Limb (tissue), 2 donors: ENCODE measurements around the gene SLC35B1.
"Not testable (repeated sequence)": the region's sequence is repeated elsewhere in the genome, so short reads cannot be mapped to it uniquely, and the experiment has no call there.

ENCODE experiments used
- DNase-seq, 2 donors: peaks; one replicate each; pipeline ENCODE4 v3.0.0-alpha.2; 2016; ENCODE audit errors: extremely low spot score in 2 of 2

Gene SLC35B1

DNA sequence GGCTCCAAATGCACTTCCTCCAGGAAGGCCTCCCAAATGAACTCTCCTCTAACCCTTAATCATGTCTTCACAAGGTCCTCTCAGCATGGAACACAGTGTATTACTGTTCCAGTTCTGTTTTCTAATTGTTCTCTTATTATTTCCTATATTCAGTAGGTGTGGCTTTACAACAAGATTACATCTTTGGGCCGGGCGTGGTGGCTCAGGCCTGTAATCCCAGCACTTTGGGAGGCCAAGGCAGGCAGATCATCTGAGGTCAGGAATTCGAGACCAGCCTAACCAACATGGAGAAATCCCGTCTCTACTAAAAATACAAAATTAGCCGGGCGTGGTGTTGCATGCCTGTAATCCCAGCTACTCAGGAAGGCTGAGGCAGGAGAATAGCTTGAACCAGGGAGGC, 34.1 kb downstream of the SLC35B1 start:
- DNase-seq = not testable (repeated sequence)

DNA sequence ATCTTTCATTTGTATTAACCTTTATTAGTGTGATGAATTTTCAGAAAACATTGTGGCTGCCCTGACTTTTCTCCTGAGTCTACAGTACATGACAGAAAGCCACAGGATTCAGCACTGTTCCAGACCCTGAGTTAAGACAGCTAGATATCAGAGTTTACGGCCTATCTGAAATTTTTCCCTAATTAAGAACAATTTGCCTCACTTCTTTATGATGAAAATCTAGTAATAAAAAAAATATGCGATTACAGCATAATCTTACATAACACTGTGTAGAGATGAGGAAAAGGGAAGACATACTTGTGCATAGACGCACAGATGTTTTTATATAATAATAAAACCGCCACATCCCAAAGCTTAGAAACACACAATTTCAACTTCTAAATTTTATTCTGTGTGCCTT, 37.1 kb downstream of the SLC35B1 start:
- no peak for DNase-seq

DNA sequence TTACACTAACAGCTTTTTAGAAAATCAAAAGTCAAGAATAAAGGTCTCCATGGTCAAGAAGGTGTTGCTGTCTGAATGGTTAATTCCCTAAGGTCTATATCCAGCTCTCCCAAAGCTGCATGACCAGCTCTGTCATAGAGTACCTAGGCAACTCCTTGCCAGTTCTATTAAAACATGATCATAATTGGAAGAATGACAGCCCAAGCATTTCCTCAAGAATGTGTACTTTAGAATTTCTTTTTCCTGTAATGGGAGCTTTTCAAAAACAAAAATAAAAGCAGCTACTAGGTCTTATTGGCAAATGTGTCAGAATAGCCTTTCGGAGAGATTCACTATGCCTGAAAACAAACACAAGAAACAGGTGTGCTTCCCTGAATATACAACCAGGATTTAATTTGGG, 37.8 kb downstream of the SLC35B1 start:
- no peak for DNase-seq

GRCh38 chr17:49667854-49668253, 39.9 kb downstream of the SLC35B1 start:
- no peak for DNase-seq

GRCh38 chr17:49664706-49665211, 43.0 kb downstream of the SLC35B1 start:
- DNase-seq = no peak

DNA sequence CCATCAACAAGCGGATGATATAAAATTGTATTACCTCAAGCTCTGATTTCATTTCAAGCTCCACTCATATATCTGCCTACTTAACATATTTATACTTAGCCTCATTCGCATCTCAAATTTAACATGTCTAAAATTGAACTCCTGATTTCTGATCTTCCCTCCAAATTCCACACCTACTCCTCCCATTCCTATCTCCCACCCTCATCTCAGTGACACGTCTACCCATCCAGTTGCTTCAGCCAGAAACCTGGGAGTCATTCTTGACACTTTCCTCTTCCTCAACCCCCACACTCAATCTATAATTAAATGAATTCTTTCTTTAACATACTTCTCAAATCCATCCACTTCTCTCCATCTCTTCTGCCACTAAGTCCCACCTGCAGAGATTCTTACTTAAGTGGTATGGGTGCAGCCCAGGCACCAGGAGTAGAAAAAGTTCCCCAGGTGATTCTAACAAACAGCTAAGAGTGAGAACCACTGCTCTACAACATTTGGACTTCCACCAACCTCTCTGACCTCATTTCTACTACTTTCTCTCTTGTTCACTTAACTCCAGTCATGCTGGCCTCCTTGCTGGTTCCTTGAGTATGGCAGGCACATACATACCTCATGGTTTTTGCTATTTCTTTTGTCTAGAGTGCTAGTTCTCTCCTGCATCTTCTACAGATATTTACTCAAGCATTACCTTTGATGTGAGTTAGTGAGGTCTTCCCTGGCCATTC, 47.9 kb downstream of the SLC35B1 start:
- DNase-seq = no peak

GRCh38 chr17:49656247-49656646, 51.5 kb downstream of the SLC35B1 start:
- DNase-seq = no peak
